ENCODE data around the gene EIF2S3B.

EIF2S3B gene

DNA sequence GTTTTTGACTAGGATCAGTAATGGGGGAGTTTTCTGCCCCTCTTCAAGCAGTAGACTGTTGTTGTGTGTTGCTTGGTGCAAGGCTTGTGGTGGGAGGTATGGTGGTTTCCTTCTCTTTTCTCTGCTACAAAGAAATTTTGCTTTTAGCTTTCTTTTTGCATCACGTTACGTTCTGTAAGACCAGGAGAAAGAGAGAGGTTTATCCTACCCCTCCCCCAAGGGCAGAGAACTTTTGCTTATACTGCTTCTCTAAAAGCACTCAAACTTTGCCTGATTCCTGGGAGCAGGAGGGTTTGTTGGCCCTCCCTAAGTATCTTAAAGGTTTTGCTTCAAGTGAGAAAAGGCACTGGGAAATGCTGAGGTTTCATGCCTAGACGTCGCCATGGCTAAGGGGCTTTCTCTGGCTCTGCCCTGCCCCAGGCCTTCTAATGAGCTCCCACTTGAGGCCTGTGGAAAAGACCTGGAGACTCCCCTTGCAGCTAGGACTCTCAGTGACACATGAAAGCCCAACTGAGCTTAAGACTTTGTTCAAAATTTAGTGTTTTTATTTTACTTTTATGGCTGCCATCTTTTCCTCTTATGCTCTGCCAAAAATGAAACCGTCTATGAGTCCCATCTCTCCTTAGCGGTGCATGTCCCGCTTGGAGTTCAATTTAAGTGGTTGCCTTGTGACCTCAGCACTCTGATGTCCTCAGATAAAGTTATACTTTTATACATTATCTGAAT lies 49.2 kb downstream of the EIF2S3B start:
- DNase-seq, result no peak

DNA sequence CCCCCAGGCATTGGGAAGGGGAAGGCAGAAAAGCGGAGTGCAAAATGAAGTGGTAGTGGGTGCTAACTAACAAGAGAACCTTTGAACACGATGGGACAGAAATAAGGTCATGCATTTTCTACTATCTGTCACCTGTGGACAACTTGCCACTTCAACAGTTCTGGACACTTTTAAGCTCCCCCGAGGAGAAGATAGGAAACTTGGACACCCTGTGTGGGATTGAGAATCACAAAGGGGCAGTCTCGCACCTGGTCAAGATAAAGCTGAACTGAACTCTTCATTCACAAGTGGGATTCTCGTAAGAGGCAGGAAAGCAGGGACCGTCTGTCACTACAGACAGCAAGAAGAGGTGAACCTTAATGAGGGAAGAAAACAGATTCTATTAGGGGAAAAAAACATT lies 51.6 kb downstream of the EIF2S3B start:
- DNase-seq, result no peak

DNA sequence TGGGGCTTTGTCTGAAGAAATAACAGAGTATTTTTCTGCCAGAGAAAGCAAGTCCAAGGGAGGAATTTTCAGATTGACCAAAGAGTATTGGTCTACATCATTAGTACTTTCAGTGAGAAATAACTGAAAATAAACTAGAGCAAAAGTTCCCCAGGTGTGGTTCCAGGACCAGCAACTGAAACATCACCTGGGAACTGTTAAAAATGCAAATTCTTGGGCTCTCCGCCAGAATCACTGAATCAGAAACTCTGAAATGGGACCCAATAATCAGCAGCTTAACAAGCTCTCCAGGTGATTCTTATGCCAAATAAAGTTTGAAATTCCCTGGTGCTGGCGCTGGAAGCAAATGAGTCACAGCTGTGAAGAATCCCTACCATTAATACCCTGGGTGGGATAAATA lies 52.1 kb downstream of the EIF2S3B start:
- DNase-seq, result no peak
